ENCODE results near the gene FILIP1.

Gene FILIP1

GRCh38 chr6:75423386-75423785 lies 70.2 kb downstream of the FILIP1 start:
- TF ChIP-seq, protein P1, sequence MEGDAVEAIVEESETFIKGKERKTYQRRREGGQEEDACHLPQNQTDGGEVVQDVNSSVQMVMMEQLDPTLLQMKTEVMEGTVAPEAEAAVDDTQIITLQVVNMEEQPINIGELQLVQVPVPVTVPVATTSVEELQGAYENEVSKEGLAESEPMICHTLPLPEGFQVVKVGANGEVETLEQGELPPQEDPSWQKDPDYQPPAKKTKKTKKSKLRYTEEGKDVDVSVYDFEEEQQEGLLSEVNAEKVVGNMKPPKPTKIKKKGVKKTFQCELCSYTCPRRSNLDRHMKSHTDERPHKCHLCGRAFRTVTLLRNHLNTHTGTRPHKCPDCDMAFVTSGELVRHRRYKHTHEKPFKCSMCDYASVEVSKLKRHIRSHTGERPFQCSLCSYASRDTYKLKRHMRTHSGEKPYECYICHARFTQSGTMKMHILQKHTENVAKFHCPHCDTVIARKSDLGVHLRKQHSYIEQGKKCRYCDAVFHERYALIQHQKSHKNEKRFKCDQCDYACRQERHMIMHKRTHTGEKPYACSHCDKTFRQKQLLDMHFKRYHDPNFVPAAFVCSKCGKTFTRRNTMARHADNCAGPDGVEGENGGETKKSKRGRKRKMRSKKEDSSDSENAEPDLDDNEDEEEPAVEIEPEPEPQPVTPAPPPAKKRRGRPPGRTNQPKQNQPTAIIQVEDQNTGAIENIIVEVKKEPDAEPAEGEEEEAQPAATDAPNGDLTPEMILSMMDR (IDR thresholded peaks at IDR 0.05; ENCODE audit: low read depth, low read length, missing control alignments): no peak
- H3K4me3 ChIP-seq (ENCODE audit: low read depth, low read length): no peak overlapping the region
- no peak for DNase-seq (ENCODE audit: low read depth)

DNA sequence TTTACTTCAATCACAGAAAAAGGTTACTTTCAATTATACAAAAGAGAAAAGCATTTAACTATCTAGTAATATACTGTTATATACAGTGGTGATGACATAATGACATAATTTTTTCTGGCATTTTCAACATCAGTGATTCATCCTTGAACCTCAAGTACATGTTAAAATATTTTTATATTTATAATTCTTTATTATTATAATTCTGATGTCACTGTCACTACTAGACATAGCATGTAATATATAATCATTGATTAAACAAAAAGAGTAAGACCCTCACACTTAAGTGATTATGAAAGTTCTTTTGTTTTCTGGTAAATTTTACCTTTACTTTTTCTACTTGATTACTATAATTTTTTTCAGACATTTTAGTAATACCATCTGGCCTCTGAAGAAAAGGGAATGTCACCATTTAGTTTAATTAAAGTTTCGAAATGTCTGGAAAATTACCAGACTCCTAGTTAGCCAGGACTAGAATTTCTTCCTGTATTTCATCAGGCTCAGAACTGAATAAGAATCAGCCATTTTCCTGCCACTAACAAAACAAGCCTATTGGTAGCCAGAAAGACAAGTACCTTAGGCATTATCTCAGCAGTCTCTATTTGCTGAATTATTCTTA lies 71.5 kb downstream of the FILIP1 start:
- no peak overlapping the region for H3K4me3 ChIP-seq (ENCODE audit: low read depth, low read length)
- no peak for DNase-seq (ENCODE audit: low read depth)
- TF ChIP-seq, protein P1 (IDR thresholded peaks at IDR 0.05; ENCODE audit: low read depth, low read length, missing control alignments): no peak

DNA sequence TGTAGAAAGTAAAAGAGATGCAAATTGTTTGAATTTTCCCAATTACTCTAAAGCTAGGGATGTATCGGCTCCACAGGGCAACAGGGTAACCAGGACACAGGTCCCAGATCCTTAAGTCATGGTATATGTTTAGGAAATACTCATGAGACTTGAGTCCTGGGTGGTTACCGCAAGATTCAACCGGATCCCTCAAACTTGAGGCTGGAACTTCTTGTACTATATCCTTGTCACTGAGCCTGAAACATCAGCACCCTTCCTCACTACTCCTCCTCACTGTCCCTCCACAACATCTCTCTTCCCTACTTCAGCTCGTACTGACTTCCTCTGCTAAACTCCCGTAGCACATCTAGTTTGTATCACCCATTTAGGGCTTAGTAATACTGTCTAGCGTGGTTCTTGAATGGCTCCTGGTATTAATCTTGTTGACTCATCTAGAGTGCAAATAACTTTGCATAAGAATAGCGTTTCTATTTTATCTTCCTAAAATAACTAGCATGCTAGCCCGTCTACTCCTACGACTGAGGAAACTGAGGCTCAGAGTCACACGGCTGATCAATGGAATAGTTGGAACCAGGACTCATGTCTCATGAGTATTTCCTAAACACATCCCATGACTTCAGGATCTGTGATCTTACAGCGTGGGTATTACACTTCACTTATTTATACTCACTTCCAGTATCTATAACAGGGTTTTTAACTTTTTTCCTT lies 72.1 kb downstream of the FILIP1 start:
- TF ChIP-seq, protein P1 (IDR thresholded peaks at IDR 0.05; ENCODE audit: low read depth, low read length, missing control alignments): no peak
- DNase-seq (ENCODE audit: low read depth): no peak
- H3K4me3 ChIP-seq (ENCODE audit: low read depth, low read length): no peak overlapping the region

DNA sequence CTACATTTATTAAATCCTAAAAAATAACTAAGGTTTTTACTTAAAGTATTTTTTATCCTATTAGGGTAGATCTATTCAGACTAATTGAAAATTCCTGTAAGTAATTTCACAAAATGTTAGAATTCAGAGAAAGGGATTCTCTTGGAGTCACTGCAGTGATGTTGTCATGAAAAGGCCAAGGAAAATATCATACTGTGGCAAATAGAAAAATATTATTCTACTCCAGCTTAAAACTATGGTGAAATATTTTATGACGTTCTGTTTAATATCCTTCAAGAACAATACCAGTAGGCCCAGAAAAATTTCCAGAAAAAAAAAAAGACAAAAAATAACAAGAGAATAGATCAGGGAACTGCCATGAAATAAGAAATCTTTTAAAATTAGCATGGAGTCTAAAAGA lies 73.6 kb downstream of the FILIP1 start:
- TF ChIP-seq, protein P1 (IDR thresholded peaks at IDR 0.05; ENCODE audit: low read depth, low read length, missing control alignments): no peak
- H3K4me3 ChIP-seq (ENCODE audit: low read depth, low read length): no peak overlapping the region
- DNase-seq (ENCODE audit: low read depth): no peak

- no peak for DNase-seq (ENCODE audit: low read depth)
- no peak overlapping the region for H3K4me3 ChIP-seq (ENCODE audit: low read depth, low read length)
- TF ChIP-seq, protein P1 (IDR thresholded peaks at IDR 0.05; ENCODE audit: low read depth, low read length, missing control alignments): no peak
Observed at GRCh38 chr6:75419416-75419815, 74.2 kb downstream of the FILIP1 start.

GRCh38 chr6:75418233-75418632 lies 75.4 kb downstream of the FILIP1 start:
- no peak for DNase-seq (ENCODE audit: low read depth)
- TF ChIP-seq, protein P1 (IDR thresholded peaks at IDR 0.05; ENCODE audit: low read depth, low read length, missing control alignments): no peak
- H3K4me3 ChIP-seq (ENCODE audit: low read depth, low read length): no peak overlapping the region

DNA sequence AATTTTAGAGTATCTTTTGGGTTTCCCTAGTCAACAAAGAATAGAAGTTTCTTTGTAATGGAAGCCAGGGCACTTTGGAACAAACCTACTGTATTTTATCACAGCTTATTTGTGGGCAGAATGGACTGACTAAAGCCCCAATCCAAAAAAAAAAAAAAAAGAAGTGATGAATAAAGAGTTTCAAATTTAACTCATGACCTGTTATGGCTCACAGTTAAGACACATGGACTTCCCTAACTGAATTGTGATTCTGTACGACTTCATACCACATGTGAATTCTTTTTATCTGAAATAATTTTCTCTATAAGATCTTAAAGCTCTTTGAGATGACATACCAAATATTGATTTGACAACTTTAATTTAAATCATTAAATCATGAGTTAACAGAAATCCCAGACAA lies 77.2 kb downstream of the FILIP1 start:
- TF ChIP-seq, protein P1 (IDR thresholded peaks at IDR 0.05; ENCODE audit: low read depth, low read length, missing control alignments): no peak
- H3K4me3 ChIP-seq (ENCODE audit: low read depth, low read length): no peak overlapping the region
- DNase-seq (ENCODE audit: low read depth): no peak

Measured in GM12864 (cell line).